Stimulated activated CD8-positive, alpha-beta memory T cell treated with anti-CD3 and anti-CD28 coated beads, Interleukin-15, amount 100 ng/mL, for 4 hours (primary cell): ENCODE measurements around the gene CD47.

ENCODE experiments used
- DNase-seq, 2 donors: peaks; one replicate each; pipeline ENCODE4 v3.0.0-alpha.2; 2020; ENCODE audit warnings: low read depth in 2 of 2

Gene CD47

GRCh38 chr3:108013141-108014055 lies 77.4 kb downstream of the CD47 start:
- DNase-seq, result no peak

GRCh38 chr3:108012304-108012703 lies 78.5 kb downstream of the CD47 start:
- no peak for DNase-seq

GRCh38 chr3:108011616-108012015 lies 79.2 kb downstream of the CD47 start:
- DNase-seq, result no peak

DNA sequence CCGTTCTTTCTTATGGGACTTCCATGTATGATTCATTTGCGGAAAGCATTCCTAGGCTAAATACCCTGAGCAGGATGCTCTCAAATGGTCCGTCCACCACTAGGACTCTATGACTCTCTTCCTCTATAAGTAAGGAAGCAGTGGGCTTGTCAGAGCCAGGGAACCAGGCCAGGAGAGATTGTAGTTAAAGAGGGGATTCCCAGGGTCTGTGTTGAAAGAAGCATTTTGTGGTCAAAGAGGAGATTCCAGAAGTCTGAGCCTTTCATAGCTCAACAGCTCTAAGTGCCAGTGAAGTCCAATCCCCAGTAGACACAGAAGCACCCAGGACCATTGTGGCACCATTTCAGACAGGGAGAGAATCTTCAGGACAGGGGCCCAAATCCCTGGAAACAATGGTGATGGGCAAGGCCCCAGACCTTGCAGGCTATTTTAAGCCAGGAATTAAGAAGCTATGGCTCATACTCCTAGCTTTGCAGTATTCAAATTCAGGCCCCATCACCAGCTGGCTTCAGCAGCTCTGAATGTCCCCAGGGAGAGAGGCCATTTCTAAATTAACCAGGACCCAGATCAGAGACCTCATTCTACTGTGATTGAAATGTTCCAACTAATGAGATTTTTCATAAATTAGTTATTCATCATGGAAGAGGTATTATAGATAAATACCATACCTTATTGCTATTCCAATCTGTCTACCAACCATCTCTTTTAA lies 81.7 kb downstream of the CD47 start:
- DNase-seq, result no peak

DNA sequence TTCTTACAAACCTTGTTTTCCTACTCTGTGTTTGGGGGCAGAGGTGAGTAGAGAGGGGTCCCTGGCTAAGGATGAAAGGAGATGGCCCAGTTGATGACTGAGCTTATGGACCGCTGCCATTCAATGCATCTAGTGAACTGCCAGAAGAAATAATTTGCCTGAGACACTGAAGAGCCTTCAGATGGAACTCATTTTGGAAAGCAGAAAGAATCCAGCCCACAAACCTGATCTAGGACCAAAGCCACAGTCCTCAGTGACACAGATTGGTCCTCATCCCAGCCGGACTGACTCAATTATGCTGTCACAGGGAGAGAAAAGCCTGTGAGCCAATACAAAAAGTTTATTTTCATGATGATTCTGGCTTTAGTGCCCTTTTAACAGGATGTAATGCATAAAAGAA lies 82.7 kb downstream of the CD47 start:
- no peak for DNase-seq

DNA sequence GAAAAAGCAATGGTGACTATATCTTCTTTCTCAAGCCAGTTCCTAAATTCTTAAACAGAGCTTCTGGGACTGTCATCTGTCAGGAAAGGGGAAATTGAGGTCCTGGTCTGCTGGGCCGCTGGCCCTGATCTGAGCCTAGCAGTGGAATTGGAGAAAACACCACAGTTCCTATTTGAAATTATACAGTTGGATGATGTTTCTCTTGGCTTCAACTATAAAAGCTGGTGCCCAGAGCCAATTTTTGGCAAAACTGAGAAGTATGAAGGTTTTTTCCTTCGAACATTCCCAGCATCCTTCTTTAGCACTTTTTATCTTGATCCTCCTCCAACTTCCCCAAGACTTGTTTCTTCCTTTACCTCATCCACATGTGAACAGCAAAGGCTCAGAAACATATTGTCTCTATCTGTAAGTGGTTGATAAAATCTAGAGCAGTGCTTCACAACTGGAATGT lies 83.9 kb downstream of the CD47 start:
- DNase-seq, result no peak

DNA sequence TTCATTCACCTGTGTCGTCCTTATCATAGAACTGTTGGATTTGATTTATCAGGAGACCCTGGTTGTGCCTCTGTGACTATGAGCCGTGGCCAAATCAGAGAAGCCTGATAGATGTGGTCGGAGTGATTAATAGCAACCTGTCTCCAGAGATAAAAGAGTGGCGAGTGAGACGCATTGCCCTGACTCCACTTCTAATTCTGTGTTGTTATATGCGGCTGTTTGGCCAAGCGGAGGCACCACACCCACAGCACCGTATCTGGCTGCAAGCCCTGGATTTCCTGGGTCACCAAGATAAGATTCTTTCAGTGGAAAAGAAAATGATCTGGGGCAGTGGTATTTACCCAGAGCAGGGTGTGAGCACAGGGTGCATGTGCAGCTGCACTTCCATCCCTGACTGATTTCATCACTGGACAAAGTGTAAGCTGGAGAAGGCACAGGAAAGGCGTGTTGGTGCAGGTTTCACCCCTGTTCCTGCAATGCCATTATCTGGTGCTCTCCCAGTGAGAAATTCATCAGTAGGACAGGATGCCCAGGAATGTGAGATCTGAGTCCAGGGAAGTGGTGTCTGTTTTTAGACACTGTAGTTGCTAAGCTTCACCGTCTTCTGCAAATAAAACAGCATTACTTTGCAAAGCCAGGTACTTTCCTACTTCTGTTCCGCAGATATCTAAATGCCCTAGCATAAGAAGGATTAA lies 84.6 kb downstream of the CD47 start:
- no peak for DNase-seq

DNA sequence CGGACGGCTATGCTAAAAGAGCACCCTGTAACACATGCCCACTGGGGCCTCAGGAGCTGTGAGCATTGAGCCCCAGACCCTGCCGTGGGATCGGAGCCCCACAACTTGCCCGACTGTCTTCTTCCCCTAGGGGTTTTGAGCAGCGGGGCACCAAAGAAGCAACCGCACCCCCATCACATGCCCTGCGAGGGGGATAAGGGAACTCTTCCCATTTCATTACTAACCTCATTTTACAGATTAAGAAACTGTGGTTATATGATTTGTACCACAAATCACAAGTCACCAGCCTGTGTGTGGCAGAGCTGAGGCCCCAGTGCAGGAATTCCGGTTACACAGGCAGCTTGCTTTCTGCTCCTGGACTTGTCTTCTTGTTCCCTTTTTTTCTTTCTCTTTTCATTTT lies 86.2 kb downstream of the CD47 start:
- DNase-seq, result no peak

DNA sequence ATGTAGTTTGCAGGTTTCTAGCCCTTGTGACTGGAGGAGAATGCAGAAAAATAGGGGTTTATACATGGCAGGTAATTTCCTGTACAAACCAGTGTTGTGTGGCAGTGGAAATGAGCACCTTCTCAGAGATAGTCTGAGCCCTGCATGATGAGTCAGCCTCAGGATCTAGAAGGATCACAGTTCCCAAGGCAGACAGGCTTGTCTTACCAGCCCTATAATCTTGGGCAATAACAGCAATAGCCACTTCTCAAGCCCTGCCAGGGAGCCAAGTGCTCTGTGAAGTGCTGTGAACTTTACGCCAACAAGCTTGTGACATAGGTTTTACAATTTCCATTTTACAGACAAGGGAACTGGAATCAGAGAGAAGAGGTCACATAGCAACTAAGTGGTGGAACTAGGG lies 89.4 kb downstream of the CD47 start:
- no peak for DNase-seq

- no peak for DNase-seq
Observed at GRCh38 chr3:107999215-107999775, 91.5 kb downstream of the CD47 start.

GRCh38 chr3:107997671-107998070 lies 93.2 kb downstream of the CD47 start:
- DNase-seq, result no peak

DNA sequence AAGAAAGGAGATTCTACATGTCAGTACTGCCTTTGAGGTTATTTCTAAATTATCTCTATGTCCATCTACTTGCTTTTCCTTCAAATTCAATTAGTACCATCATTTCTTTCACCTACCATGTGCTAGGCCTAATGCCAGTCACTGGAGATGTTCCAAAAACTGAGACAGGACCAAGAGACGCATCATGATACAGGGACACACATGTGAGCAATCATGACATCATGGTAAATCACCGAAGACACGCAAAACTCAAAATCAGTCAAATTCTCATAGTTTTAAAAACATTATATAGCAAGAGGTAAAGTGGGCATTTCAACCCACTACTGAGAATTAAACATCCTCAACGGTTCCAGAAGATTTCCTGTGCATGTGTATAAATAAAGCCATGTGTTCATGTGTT lies 95.0 kb downstream of the CD47 start:
- no peak for DNase-seq

GRCh38 chr3:107994956-107995715 lies 95.7 kb downstream of the CD47 start:
- DNase-seq, result no peak

DNA sequence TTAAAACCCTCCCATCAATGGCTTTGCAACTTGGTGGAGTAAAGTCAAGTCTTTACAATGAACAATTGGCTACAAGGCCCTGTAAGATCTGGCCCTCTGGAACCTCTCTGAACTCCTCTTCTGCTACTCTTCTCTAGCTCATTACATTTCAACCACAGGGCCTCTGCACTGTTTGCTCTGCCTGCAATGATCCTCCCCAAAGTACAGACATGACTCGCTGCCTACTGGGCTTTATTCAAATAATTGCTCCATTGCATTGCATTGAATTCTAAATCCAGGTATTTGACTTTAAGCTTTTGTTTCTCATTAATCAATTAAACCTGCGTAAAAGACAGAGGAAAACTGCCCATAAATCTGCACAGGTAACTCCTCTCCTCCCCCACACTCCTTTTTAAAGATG lies 96.7 kb downstream of the CD47 start:
- no peak for DNase-seq

DNA sequence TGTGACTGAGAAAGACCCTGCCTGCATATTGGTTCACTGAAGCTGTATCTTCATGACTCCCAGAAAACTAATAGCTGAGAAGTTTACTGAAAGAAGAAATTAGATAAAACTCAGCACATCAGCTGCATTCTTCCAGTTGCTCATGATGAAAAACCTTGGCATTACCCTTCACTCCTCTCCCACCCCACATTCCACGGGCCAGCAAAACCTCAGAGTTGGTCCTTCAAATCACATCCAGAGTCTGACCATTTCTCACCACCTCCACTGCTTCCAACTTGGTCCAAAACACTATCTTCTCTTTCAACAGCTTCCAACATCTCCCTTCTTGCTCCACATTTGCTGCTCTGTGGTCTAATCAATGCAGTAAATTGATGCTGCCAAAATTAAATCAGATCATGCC lies 97.1 kb downstream of the CD47 start:
- DNase-seq, result no peak
